Suprapubic skin (tissue), 4 donors: ENCODE measurements around the gene SYNPO2L. TPM values are rescaled to one million over a fixed set of nuclear protein-coding genes. Genes with fewer than 3 reads are reported as not detected.

Experiments used
- DNase-seq, 2 donors: peaks; one replicate each; pipeline ENCODE4 v3.0.0-alpha.2; 2019; ENCODE audit warnings: low spot score in 2 of 2
- H3K27ac ChIP-seq: fragments of 200-600 bp; sonication (generic); one replicate; pipeline ENCODE4 v1.5.1; 2019
- H3K27me3 ChIP-seq: fragments of 200-600 bp; sonication (generic); one replicate; pipeline ENCODE4 v1.5.1; 2019
- H3K36me3 ChIP-seq: fragments of 200-600 bp; sonication (generic); one replicate; pipeline ENCODE4 v1.5.1; 2019
- H3K4me1 ChIP-seq: fragments of 200-600 bp; sonication (generic); one replicate; pipeline ENCODE4 v1.5.1; 2019
- H3K4me3 ChIP-seq: fragments of 200-600 bp; sonication (generic); one replicate; pipeline ENCODE4 v1.5.1; 2019; ENCODE audit warnings: mild to moderate bottlenecking
- H3K9me3 ChIP-seq: fragments of 200-600 bp; sonication (generic); one replicate; pipeline ENCODE4 v1.5.1; 2019
- CTCF ChIP-seq, 2 donors: fragments of 200-600 bp in 1 of 2; fragments of 450-650 bp in 1 of 2; sonication (generic) in 1 of 2; IDR thresholded peaks; one replicate each; pipeline ENCODE4 v1.5.1; 2016 to 2019; ENCODE audit warnings: antibody characterized with exemption in 2 of 2, mild to moderate bottlenecking in 1 of 2, moderate library complexity in 1 of 2
- EP300 ChIP-seq: sonication (generic); formaldehyde crosslinking; IDR thresholded peaks from one replicate; pipeline ENCODE4 v1.6.1; 2017; ENCODE audit warnings: antibody characterized with exemption
- POLR2A ChIP-seq, 2 donors: fragments of 450-650 bp; IDR thresholded peaks; one replicate each; pipeline ENCODE4 v1.6.1; 2017; ENCODE audit warnings: antibody characterized with exemption in 2 of 2, mild to moderate bottlenecking in 2 of 2, moderate library complexity in 2 of 2
- POLR2AphosphoS5 ChIP-seq, 3 donors: sonication (generic); formaldehyde crosslinking; IDR thresholded peaks; one replicate each; pipeline ENCODE4 v1.6.1; 2017; ENCODE audit warnings: antibody characterized with exemption in 3 of 3
- WGBS: methylation state at CpG from one replicate; pipeline ENCODE4 v1.1.5; 2018; 5-methylcytosine and 5-hydroxymethylcytosine counted together
- total RNA-seq, 4 donors: library from RNA; depleted of rRNA; stranded (reverse); fragments of >200 nt; gene quantifications; one replicate each; pipeline ENCODE4 v1.1.0, GENCODE V29; 2016

Gene SYNPO2L
- total RNA-seq, 4 donors from 2014 or later, result not detected

GRCh38 chr10:73647211-73647874 is 8.5 kb downstream of the SYNPO2L start:
- Histone ChIP-seq H3K9me3 (no peaks in the 10 kb centered on the region), H3K4me1 (peaks cover 27% of the 10 kb centered on the region), H3K27ac (peak overlapping the region; percentile 14), H3K4me3 (peak overlapping the region; percentile 80), H3K36me3 (no peaks in the 10 kb centered on the region), H3K27me3 (no peaks in the 10 kb centered on the region)
- TF ChIP-seq EP300 (no peak), POLR2AphosphoS5 (IDR thresholded peaks at IDR 0.05) (no peak), CTCF (IDR thresholded peaks at IDR 0.05) (no peak), POLR2A (IDR thresholded peaks at IDR 0.05) (no peak)
- WGBS, result 10% methylated on average over 17 of the region's 32 CpGs
- DNase-seq, result peak; percentile 82 to 86

- Histone ChIP-seq H3K4me1 (peaks cover 27% of the 10 kb centered on the region), H3K36me3 (no peaks in the 10 kb centered on the region), H3K4me3 (peak overlapping the region; percentile 80), H3K9me3 (no peaks in the 10 kb centered on the region), H3K27ac (no peak overlapping the region), H3K27me3 (no peaks in the 10 kb centered on the region)
- no peak for DNase-seq
- no peak for TF ChIP-seq EP300
- no peak for TF ChIP-seq CTCF (IDR thresholded peaks at IDR 0.05)
- TF ChIP-seq POLR2AphosphoS5 (IDR thresholded peaks at IDR 0.05), result no peak
- no peak for TF ChIP-seq POLR2A (IDR thresholded peaks at IDR 0.05)
- WGBS, result 83% methylated on average over 7 of the region's 9 CpGs
These were observed 9.2 kb downstream of the SYNPO2L start for GRCh38 chr10:73646598-73647041.

- no peak for TF ChIP-seq POLR2AphosphoS5 (IDR thresholded peaks at IDR 0.05)
- no peak overlapping the region for H3K27ac ChIP-seq
- H3K4me1 ChIP-seq, result peaks cover 27% of the 10 kb centered on the region
- H3K27me3 ChIP-seq, result no peaks in the 10 kb centered on the region
- no peaks in the 10 kb centered on the region for H3K9me3 ChIP-seq
- H3K36me3 ChIP-seq, result no peaks in the 10 kb centered on the region
- no peak for DNase-seq
- no peak overlapping the region for H3K4me3 ChIP-seq
- 74% methylated on average over 3 of the region's 3 CpGs for WGBS
These were observed 10.6 kb downstream of the SYNPO2L start for GRCh38 chr10:73645251-73645650.

- H3K27me3 ChIP-seq, result no peaks in the 10 kb centered on the region
- H3K9me3 ChIP-seq, result no peaks in the 10 kb centered on the region
- no peak for DNase-seq
- TF ChIP-seq EP300 (no peak), CTCF (IDR thresholded peaks at IDR 0.05) (no peak), POLR2A (IDR thresholded peaks at IDR 0.05) (no peak), POLR2AphosphoS5 (IDR thresholded peaks at IDR 0.05) (no peak)
- 76% methylated on average over 1 of the region's 1 CpG for WGBS
- H3K27ac ChIP-seq, result no peak overlapping the region
- H3K4me1 ChIP-seq, result peaks cover 27% of the 10 kb centered on the region
- H3K4me3 ChIP-seq, result no peak overlapping the region
- no peaks in the 10 kb centered on the region for H3K36me3 ChIP-seq
These were observed 11.1 kb downstream of the SYNPO2L start for GRCh38 chr10:73644767-73645166.

GRCh38 chr10:73644015-73644743 is 11.7 kb downstream of the SYNPO2L start:
- H3K27ac ChIP-seq, result no peak overlapping the region
- H3K4me3 ChIP-seq, result no peak overlapping the region
- DNase-seq, result no peak
- H3K36me3 ChIP-seq, result no peaks in the 10 kb centered on the region
- TF ChIP-seq CTCF (IDR thresholded peaks at IDR 0.05) (peak; percentile 57 to 97), POLR2A (IDR thresholded peaks at IDR 0.05) (no peak), POLR2AphosphoS5 (IDR thresholded peaks at IDR 0.05) (no peak), EP300 (no peak)
- H3K27me3 ChIP-seq, result no peaks in the 10 kb centered on the region
- peaks cover 27% of the 10 kb centered on the region for H3K4me1 ChIP-seq
- WGBS, result 21% methylated on average over 5 of the region's 5 CpGs
- H3K9me3 ChIP-seq, result no peaks in the 10 kb centered on the region
